Activated naive CD8-positive, alpha-beta T cell treated with anti-CD3 and anti-CD28 coated beads, Interleukin-2, amount 50 U/mL, for 24 hours (primary cell): ENCODE measurements around the gene PPP4R2.
"Not testable (repeated sequence)": the region's sequence is repeated elsewhere in the genome, so short reads cannot be mapped to it uniquely, and the experiment has no call there.

Source experiments
- ATAC-seq: fragments of 150-1000 bp; cut with Tn5 transposase; one replicate; pipeline ENCODE4 v1.10.0; 2021
- DNase-seq: peaks from one replicate; pipeline ENCODE4 v3.0.0; 2021
- H3K27ac Mint-ChIP-seq: one replicate; pipeline ENCODE4 v1.8.0; 2021; ENCODE audit warnings: mild to moderate bottlenecking, mixed read lengths
- H3K27me3 Mint-ChIP-seq: one replicate; pipeline ENCODE4 v1.8.0; 2021; ENCODE audit warnings: mixed read lengths
- H3K36me3 Mint-ChIP-seq: one replicate; pipeline ENCODE4 v1.8.0; 2021; ENCODE audit warnings: low read depth, mixed read lengths
- H3K4me1 Mint-ChIP-seq: one replicate; pipeline ENCODE4 v1.8.0; 2021; ENCODE audit warnings: mixed read lengths
- H3K4me3 Mint-ChIP-seq: one replicate; pipeline ENCODE4 v1.8.0; 2021; ENCODE audit warnings: mild to moderate bottlenecking, moderate library complexity, mixed read lengths
- H3K9me3 Mint-ChIP-seq: one replicate; pipeline ENCODE4 v1.8.0; 2021; ENCODE audit warnings: mixed read lengths

The PPP4R2 gene

DNA sequence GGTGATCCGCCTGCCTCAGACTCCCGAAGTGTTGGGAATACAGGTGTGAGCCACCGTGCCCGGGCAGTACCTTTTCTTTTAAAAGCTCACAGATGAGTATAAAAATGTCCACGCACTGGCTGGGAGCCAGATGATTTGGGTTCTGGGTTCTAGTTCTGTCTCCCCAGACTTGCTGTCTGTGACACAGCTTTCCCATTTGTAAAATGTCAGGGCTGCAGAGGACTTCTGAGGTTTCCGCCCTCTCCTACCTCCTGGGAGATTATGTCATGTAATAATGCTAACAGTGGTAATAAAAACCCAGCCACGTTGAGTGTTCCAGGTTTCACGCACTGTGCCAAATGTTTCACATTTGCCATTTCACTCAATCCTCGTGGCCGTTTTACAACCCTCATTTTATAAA is 1.3 kb upstream of the PPP4R2 start:
- Mint-ChIP-seq H3K36me3 (peaks cover 27% of the 10 kb centered on the region), H3K4me3 (no peak overlapping the region), H3K9me3 (no peaks in the 10 kb centered on the region), H3K27me3 (no peaks in the 10 kb centered on the region), H3K4me1 (peaks cover 30% of the 10 kb centered on the region), H3K27ac (peak overlapping the region; percentile 85)
- no peak for ATAC-seq
- DNase-seq = no peak

DNA sequence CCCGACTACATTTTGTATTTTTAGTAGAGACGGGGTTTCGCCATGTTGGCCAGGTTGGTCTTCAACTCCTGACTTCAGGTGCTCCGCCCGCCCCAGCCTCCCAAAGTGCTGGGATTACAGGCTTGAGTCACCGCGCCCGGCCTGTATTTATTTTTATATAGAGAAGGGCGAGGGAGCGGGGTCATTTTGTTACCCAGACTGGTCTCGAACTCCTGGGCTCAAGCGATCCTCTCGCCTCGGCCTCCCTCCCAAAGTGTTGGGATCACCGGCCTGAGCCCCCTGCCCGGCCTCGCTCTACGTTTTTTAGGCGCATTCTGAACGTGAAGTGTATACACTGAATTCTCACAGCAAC is 514 bp upstream of the PPP4R2 start:
- Mint-ChIP-seq H3K36me3 (peaks cover 34% of the 10 kb centered on the region), H3K27ac (peak overlapping the region; percentile 85), H3K4me1 (peaks cover 37% of the 10 kb centered on the region), H3K4me3 (peak overlapping the region; percentile 86), H3K9me3 (no peaks in the 10 kb centered on the region), H3K27me3 (no peaks in the 10 kb centered on the region)
- no peak for DNase-seq
- no peak for ATAC-seq

DNA sequence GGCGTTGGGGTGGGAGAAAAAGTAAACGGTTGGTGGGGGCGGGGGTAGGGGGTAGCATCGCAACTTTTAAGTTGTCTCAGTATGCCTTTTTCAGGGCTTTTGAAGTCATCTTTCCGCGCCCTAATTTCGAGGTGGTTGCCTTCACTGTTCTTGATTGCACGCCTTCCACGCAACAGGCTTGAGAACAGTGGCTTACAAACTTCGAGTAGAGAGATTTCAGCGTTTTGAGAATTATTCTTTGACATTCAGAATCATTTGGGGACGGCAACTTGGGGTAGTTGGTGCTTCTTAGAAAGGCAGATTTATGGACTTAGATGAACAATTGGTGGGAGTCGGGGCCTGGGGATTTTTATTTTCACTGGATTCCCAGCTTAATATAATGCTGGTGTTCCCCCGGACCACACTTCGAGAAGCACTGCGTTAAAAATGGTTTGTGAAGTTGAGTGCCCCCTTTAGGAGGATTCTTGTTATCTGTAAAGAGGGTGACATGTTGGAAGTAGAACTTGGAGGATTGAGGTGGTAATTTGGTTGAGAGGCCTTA is 880 bp downstream of the PPP4R2 start:
- ATAC-seq (peak; percentile 13), DNase-seq (peak; percentile 20)
- H3K36me3 Mint-ChIP-seq = peaks cover 43% of the 10 kb centered on the region
- H3K4me3 Mint-ChIP-seq = peak overlapping the region; percentile 86
- peak overlapping the region; percentile 85 for H3K27ac Mint-ChIP-seq
- H3K27me3 Mint-ChIP-seq = no peaks in the 10 kb centered on the region
- H3K9me3 Mint-ChIP-seq = no peaks in the 10 kb centered on the region
- peaks cover 51% of the 10 kb centered on the region for H3K4me1 Mint-ChIP-seq

DNA sequence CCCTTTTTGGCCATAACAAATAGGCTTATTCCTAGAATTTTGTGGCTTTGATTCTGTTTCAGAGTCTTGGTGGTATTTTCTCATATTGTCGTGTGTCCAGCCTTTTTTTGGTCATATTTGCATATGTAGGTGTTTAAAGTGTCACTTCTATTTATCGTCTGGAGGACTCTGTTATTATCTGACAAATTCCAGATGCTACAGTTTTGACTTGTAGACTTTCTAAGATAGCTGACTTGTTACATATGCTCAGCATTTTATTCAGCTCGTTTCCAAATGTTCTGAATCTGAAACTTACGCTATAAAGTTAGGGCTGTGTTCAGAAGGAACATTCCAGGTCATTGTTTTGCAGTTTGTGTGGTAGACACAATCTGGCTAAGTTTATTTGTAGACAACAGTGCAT is 1.9 kb downstream of the PPP4R2 start:
- H3K27ac Mint-ChIP-seq = peak overlapping the region; percentile 40
- DNase-seq = no peak
- H3K36me3 Mint-ChIP-seq = peaks cover 48% of the 10 kb centered on the region

DNA sequence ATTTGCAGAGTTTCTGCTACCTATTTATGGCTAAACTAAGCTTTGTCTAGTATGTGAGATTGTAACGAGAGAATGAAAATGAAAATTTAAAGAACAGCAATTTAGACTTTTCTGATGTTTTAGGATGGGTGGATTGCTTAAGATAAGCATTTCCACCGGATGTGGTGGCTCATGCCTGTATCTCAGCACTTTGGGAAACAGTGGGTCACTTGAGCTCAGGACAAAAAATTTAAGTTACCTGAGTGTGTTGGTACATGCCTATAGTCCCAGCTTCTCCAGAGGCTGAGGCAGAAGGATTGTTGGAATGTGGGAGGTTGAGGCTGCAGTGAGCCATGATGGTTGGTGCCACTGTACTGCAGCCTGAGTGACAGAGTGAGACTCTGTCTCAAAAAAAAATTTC is 3.3 kb downstream of the PPP4R2 start:
- Mint-ChIP-seq H3K27me3 (no peaks in the 10 kb centered on the region), H3K4me1 (peaks cover 70% of the 10 kb centered on the region), H3K9me3 (no peaks in the 10 kb centered on the region), H3K4me3 (peak overlapping the region; percentile 86), H3K36me3 (peaks cover 63% of the 10 kb centered on the region), H3K27ac (peak overlapping the region; percentile 81)
- no peak for DNase-seq
- no peak for ATAC-seq

More for the DNA sequence above, 1.9 kb downstream of the PPP4R2 start:
- ATAC-seq = no peak
- Mint-ChIP-seq H3K9me3 (no peaks in the 10 kb centered on the region), H3K27me3 (no peaks in the 10 kb centered on the region), H3K4me3 (peak overlapping the region; percentile 86), H3K4me1 (peaks cover 59% of the 10 kb centered on the region)

DNA sequence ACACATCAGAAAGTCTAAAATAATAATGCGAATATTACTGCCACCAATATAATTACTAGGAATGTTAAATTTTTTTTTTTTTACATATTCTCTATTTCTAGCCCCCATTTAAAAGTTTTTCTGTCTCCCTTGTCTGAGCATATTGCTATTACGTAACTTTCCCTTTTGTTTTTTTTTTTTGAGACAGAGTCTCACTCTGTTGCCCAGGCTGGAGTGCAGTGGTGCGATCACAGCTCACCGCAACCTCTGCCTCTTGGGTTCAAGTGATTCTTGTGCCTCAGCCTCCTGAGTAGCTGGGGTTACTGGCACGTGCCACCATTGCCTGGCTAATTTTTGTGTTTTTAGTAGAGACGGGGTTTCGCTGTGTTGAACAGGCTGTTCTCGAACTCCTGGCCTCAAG is 6.4 kb downstream of the PPP4R2 start:
- not testable (repeated sequence) for H3K27me3 Mint-ChIP-seq, H3K4me3 Mint-ChIP-seq, ATAC-seq, H3K9me3 Mint-ChIP-seq, DNase-seq
- Mint-ChIP-seq H3K27ac (peak overlapping the region; percentile 14), H3K36me3 (peaks cover 82% of the 10 kb centered on the region), H3K4me1 (peaks cover 84% of the 10 kb centered on the region)

DNA sequence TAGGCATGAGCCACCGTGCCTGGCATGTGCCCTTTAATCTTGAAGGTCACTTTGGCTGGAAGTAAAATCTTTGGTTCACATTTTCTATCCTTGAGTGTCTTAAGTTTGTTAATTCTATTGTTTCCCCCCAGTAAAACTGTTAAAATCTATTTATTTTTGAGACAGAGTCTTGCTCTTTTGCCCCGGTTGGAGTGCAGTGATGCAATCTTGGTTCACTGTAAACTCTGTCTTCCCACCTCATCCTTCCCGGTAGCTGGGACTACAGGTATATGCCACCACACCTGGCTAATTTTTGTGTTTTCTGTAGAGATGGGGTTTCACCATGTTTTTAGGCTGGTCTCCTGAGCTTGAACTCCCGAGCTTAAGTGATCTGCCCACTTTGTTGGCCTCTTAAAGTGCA is 7.7 kb downstream of the PPP4R2 start:
- Mint-ChIP-seq H3K27ac (no peak overlapping the region), H3K4me1 (peaks cover 87% of the 10 kb centered on the region), H3K27me3 (no peaks in the 10 kb centered on the region), H3K4me3 (no peak overlapping the region), H3K36me3 (peaks cover 82% of the 10 kb centered on the region), H3K9me3 (no peaks in the 10 kb centered on the region)
- ATAC-seq (no peak), DNase-seq (no peak)

DNA sequence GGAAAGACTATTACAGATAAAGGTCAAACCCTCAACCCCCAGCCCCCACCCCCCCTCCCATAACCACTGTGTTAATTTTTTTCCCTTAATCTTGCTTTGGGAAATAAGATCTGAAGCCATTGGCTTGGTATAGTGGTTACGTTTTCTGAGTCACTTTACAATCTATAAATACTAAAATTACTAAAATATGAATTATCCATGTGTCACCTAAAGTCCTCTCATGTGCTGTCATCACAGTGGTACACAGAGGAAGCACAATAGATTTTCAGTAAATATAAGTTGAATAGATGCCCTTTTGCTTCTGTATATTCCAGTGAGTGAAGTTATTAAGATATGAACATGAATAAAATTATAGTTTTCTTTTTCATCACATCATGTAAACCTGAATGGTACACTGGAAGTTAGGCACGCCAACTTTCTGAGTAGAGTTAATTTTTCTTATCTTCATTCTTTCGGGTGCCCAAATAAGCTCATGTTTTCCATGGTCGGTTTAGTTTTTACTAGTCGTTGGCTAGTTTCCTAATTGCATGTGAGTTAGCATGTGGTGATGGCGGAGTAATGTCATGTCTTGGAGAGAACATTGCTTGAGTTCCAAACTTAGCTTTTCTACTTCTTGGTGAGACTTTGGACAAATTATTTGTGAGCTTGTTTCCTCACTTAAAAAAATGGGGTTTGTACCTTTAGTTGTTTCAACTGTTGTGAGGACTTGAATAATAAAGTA is 11.5 kb downstream of the PPP4R2 start:
- DNase-seq = no peak
- Mint-ChIP-seq H3K27me3 (no peaks in the 10 kb centered on the region), H3K27ac (peak overlapping the region; percentile 86), H3K36me3 (peaks cover 82% of the 10 kb centered on the region), H3K4me3 (peak overlapping the region; percentile 0), H3K4me1 (peaks cover 86% of the 10 kb centered on the region), H3K9me3 (no peaks in the 10 kb centered on the region)
- ATAC-seq = peak; percentile 90

DNA sequence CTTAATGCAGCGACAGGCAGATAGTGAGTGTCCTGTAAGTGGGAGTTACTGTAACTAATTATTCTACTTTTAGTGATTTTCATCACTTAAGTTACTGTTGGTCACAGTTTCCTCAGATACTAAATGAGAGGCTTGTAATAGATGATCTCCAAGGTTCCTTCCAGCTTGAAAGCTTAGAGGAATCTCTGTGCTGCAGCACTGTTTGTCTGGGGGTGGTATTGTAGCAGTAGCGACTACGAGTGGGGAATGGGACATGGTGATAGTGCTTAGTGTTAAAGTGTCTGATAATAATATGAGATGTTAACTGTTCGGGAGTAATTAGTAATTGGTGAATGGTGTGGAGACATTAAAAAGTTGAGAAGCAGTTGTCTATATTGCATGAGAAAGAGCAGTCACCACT is 12.4 kb downstream of the PPP4R2 start:
- Mint-ChIP-seq H3K4me3 (peak overlapping the region; percentile 0), H3K27me3 (no peaks in the 10 kb centered on the region), H3K27ac (peak overlapping the region; percentile 86), H3K36me3 (peaks cover 76% of the 10 kb centered on the region), H3K4me1 (peaks cover 87% of the 10 kb centered on the region), H3K9me3 (no peaks in the 10 kb centered on the region)
- ATAC-seq = no peak
- DNase-seq = no peak

DNA sequence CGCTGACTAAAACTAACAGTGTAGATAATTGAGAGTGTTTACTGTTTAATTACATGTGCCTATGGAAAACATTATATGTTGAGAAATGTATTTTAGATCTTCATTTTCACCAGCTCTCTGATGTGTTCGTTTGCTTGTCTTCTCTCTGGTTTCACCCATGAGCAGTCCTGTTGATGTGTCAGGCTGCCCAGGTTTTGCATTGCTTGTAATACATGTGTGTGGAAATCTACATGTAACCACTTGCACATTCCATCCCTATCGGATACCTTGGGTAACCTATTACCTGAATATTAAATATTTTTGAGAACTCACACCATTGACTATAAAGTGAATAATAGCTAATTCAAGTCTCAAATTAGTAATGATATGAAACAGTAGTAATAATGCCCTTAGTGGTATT is 13.1 kb downstream of the PPP4R2 start:
- no peak for ATAC-seq
- Mint-ChIP-seq H3K4me3 (no peak overlapping the region), H3K27me3 (no peaks in the 10 kb centered on the region), H3K27ac (peak overlapping the region; percentile 86), H3K9me3 (no peaks in the 10 kb centered on the region), H3K36me3 (peaks cover 72% of the 10 kb centered on the region), H3K4me1 (peaks cover 83% of the 10 kb centered on the region)
- DNase-seq = no peak

DNA sequence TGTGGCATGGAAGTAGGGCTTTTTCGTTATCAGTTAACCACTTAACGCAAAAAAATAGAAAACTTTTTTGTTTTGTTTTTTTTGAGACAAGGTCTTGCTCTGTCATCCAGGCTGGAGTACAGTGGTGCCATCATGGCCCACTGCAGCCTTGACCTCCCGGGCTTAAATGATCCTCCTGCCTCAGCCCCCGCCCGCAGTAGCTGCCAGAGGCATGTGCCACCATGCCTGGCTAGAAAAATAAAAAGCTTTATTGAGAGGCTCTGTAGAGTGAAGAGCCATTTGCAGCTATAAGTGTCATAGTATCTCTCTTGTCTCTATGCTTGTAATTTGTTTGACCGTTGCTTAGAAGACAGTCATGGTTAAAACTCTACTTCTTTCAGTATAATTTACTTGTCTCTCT is 13.5 kb downstream of the PPP4R2 start:
- DNase-seq (no peak), ATAC-seq (no peak)
- Mint-ChIP-seq H3K4me3 (no peak overlapping the region), H3K4me1 (peaks cover 83% of the 10 kb centered on the region), H3K27ac (no peak overlapping the region), H3K27me3 (no peaks in the 10 kb centered on the region), H3K9me3 (no peaks in the 10 kb centered on the region), H3K36me3 (peaks cover 70% of the 10 kb centered on the region)

DNA sequence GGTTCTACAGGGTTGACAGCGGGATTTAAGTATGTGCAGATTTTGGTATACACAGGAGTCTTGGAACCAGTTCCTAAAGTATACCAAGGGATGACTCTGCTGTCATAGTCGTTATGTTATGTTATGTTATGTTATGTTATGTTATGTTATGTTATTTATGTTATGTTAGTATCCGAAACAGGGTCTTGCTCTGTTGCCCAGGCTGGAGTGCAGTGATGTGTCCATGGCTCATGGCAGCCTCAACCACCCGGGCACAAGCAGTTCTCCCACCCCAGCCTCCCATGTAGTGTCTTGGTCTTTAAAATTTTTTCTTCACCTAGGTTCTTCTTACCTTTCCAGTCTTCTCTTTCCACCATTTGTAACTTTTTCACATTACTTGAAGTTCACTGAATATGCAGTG is 21.7 kb downstream of the PPP4R2 start:
- peak overlapping the region; percentile 51 for H3K27ac Mint-ChIP-seq
- no peak overlapping the region for H3K4me3 Mint-ChIP-seq
- DNase-seq (no peak), ATAC-seq (no peak)
- H3K4me1 Mint-ChIP-seq = peaks cover 68% of the 10 kb centered on the region
- H3K27me3 Mint-ChIP-seq = no peaks in the 10 kb centered on the region
- H3K9me3 Mint-ChIP-seq = no peaks in the 10 kb centered on the region
- H3K36me3 Mint-ChIP-seq = peaks cover 25% of the 10 kb centered on the region

DNA sequence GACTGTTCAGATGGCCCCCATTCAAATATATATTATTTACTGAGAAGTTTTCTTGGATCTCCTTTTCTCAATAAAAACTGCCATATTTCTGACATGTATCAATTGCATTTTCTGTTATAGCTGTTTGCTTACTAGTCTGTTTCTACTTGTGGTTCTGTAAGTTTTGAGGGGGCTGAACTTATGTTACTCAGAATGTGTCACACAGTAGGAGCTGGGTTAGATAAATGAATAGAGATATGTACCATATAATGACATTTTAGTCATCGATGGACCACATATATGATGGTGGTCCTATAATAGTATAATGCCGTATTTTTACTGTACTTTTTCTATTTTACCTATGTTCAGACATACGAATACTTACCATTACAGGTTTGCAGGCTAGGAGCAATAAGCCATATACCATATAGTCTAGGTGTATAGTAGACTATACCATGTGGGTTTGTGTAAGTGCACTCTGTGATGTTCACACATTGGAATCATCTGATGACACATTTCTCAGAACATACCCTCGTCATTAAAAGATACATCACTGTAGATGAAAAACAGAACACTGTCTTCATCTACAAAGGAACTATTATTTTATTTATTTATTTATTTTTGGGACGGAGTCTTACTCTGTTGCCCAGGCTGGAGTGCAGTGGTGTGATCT is 22.3 kb downstream of the PPP4R2 start:
- H3K27me3 Mint-ChIP-seq = no peaks in the 10 kb centered on the region
- no peaks in the 10 kb centered on the region for H3K9me3 Mint-ChIP-seq
- H3K36me3 Mint-ChIP-seq = peaks cover 23% of the 10 kb centered on the region
- no peak overlapping the region for H3K4me3 Mint-ChIP-seq
- H3K4me1 Mint-ChIP-seq = peaks cover 63% of the 10 kb centered on the region
- peak overlapping the region; percentile 51 for H3K27ac Mint-ChIP-seq
- ATAC-seq (peak; percentile 90), DNase-seq (no peak)

DNA sequence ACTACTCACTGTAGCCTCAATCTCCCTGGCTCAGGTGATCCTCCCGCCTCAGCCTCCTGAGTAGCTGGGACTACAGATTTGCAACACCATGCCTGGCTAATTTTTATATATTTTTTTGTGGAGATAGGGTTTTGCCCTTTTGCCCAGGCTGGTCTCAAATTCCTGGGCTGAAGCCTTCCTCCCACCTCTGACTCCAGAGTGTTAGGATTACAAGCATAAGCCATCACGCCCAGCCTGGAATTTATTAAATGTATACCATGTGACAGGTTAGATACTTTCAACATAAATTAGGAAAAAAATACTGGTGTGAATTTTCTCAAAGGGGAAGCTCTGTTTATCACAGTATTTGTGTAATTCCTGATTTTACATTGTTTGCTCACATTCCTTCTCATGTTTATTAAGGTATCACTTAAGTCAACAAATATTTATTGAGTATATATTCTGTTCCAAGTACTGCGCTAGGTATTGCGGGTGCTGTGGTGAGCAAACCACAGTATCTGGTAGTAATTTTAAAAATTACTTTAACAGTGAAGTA is 24.8 kb downstream of the PPP4R2 start:
- Mint-ChIP-seq H3K36me3 (peaks cover 21% of the 10 kb centered on the region), H3K9me3 (no peaks in the 10 kb centered on the region), H3K4me3 (no peak overlapping the region), H3K27me3 (no peaks in the 10 kb centered on the region), H3K27ac (no peak overlapping the region), H3K4me1 (peaks cover 71% of the 10 kb centered on the region)
- DNase-seq (no peak), ATAC-seq (no peak)

DNA sequence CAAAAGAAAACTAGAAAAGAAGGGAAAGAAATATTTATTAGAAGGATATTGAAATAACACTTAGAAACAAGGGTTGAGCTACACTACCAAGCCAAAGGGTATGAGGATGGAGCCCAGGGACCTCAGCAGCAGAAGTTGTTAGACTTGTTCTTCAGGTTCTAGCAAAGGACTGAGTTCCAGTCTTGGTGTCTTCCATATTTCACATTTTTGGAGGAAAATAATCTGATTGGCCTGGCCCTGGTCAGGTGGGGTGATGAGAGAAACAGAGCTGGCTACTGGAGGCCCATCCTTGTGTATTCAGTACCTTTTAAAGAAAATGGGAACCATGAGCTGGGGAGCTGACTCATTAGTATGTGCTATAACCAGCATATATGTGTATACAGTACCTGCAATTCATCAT is 28.2 kb downstream of the PPP4R2 start:
- H3K9me3 Mint-ChIP-seq = no peaks in the 10 kb centered on the region
- H3K4me3 Mint-ChIP-seq = no peak overlapping the region
- H3K27ac Mint-ChIP-seq = no peak overlapping the region
- H3K27me3 Mint-ChIP-seq = no peaks in the 10 kb centered on the region
- ATAC-seq (no peak), DNase-seq (no peak)
- H3K4me1 Mint-ChIP-seq = peaks cover 79% of the 10 kb centered on the region
- peaks cover 31% of the 10 kb centered on the region for H3K36me3 Mint-ChIP-seq
